ENCODE measurements around the gene PCSK6.
"Not testable (repeated sequence)": the region's sequence is repeated elsewhere in the genome, so short reads cannot be mapped to it uniquely, and the experiment has no call there.

The PCSK6 gene

GRCh38 chr15:101429646-101430045 is 59.9 kb downstream of the PCSK6 start:
- no peak for DNase-seq (ENCODE audit: low read depth)

- no peak for DNase-seq (ENCODE audit: low read depth)
Measured at GRCh38 chr15:101429191-101429590, 60.3 kb downstream of the PCSK6 start.

- DNase-seq (ENCODE audit: low read depth), result no peak
Measured at GRCh38 chr15:101428758-101429157, 60.7 kb downstream of the PCSK6 start.

- no peak for DNase-seq (ENCODE audit: low read depth)
Measured at GRCh38 chr15:101427606-101428487, 61.7 kb downstream of the PCSK6 start.

GRCh38 chr15:101426761-101427333 is 62.7 kb downstream of the PCSK6 start:
- DNase-seq (ENCODE audit: low read depth), result no peak

- DNase-seq (ENCODE audit: low read depth), result no peak
Measured at GRCh38 chr15:101425787-101426365, 63.6 kb downstream of the PCSK6 start.

GRCh38 chr15:101424984-101425383 is 64.5 kb downstream of the PCSK6 start:
- no peak for DNase-seq (ENCODE audit: low read depth)

- no peak for DNase-seq (ENCODE audit: low read depth)
Measured at GRCh38 chr15:101420232-101420631, 69.3 kb downstream of the PCSK6 start.

GRCh38 chr15:101416475-101416874 is 73.0 kb downstream of the PCSK6 start:
- not testable (repeated sequence) for DNase-seq (ENCODE audit: low read depth)

- no peak for DNase-seq (ENCODE audit: low read depth)
Measured at GRCh38 chr15:101413239-101413638, 76.3 kb downstream of the PCSK6 start.

- no peak for DNase-seq (ENCODE audit: low read depth)
Measured at GRCh38 chr15:101411581-101411980, 77.9 kb downstream of the PCSK6 start.

GRCh38 chr15:101411085-101411484 is 78.4 kb downstream of the PCSK6 start:
- no peak for DNase-seq (ENCODE audit: low read depth)

GRCh38 chr15:101410612-101411011 is 78.9 kb downstream of the PCSK6 start:
- no peak for DNase-seq (ENCODE audit: low read depth)

- DNase-seq (ENCODE audit: low read depth), result no peak
Measured at GRCh38 chr15:101409621-101410020, 79.9 kb downstream of the PCSK6 start.

GRCh38 chr15:101407966-101408775 is 81.3 kb downstream of the PCSK6 start:
- DNase-seq (ENCODE audit: low read depth), result no peak

- no peak for DNase-seq (ENCODE audit: low read depth)
Measured at GRCh38 chr15:101407439-101407838, 82.1 kb downstream of the PCSK6 start.

- no peak for DNase-seq (ENCODE audit: low read depth)
Measured at GRCh38 chr15:101406526-101407195, 82.8 kb downstream of the PCSK6 start.

- no peak for DNase-seq (ENCODE audit: low read depth)
Measured at GRCh38 chr15:101406036-101406435, 83.5 kb downstream of the PCSK6 start.

GRCh38 chr15:101404245-101404644 is 85.3 kb downstream of the PCSK6 start:
- no peak for DNase-seq (ENCODE audit: low read depth)

- DNase-seq (ENCODE audit: low read depth), result not testable (repeated sequence)
Measured at GRCh38 chr15:101402883-101403282, 86.6 kb downstream of the PCSK6 start.

GRCh38 chr15:101401286-101401685 is 88.2 kb downstream of the PCSK6 start:
- DNase-seq (ENCODE audit: low read depth), result no peak

- no peak for DNase-seq (ENCODE audit: low read depth)
Measured at GRCh38 chr15:101399431-101399830, 90.1 kb downstream of the PCSK6 start.
